HG03139 (cell line): Measurements from ENCODE around the gene SLC49A4.
A peak's percentile ranks its signal among the peaks of the same experiment; 100 is the strongest.

Experiments used
- ATAC-seq: cut with Tn5 transposase; IDR thresholded peaks from one replicate; pipeline ENCODE4 v1.9.1; 2021; ENCODE audit not compliant: unreplicated experiment

The SLC49A4 gene

DNA sequence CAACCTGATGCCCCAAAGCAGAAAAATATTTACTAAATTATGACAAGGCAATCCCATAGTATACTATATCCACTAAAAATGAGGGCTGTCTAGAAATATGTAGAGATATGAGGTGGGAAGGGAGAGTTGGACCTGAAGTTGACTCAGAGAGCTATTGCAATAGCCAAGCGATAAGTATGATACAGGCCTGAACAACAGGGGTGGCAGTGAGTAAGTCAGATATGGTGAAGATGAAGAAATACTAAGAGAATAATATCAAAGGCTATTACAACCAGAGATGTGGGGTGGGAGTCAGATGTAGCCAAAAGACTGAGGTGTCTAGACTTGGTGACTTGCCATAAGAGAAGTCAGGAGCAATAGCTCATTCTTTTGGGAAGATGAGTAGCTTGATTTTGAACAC, 10.4 kb upstream of the SLC49A4 start:
- ATAC-seq = no peak

DNA sequence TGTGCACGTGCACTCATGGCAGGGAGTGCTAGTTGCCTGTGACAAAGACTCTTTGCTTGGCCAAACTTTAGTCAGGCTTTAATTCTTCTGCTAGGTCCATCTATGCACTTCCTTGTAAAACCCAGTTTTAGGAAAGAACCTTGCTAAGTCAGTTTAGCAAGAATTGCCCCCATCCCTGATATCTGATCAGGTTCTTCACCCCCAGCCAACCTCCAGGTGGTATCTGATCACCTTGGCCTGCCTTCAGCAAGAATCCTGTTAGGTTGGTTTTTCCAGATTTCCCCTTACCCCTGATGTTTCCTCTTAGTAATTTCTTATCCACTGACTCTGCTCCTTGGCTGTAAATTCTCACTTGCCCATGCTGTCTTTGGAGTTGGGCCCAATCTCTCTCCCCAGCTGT, 9.6 kb upstream of the SLC49A4 start:
- ATAC-seq = no peak

DNA sequence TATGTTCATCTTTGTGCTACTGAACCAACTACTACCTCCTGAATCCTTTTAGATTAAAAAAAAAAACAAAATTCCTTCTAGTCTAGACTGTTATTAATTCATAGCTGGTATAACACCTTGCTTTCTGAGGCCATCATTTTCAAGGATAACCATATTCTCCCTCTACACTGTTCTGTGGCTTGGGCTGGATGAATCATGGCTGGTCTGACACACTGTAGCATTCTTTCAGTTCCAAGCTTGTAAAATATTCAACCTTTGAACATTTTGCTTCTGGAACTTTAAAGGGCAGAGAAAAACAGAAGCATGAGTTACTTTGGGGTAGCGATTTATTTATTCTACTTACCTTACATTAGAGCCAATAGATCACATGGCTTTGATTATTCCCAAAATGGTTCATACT, 8.8 kb upstream of the SLC49A4 start:
- no peak for ATAC-seq

DNA sequence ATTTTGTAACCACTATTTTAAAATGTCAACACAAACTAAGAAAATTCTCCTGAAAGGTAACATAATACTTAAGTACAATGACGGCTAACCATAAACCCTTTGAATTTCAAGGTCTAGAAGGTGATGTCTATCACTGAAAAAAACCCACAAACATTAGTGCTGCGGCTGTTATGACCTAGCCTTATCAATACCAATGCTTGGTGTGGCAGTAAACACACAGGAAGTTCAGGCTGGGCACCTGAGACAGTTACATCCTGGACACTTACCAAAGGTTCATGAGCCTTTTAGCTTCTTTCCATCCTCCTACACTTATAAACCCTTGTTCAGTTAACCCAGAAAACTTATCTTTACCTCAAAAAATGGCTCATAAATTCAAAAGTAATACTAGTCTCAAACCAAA, 7.0 kb upstream of the SLC49A4 start:
- ATAC-seq = no peak

DNA sequence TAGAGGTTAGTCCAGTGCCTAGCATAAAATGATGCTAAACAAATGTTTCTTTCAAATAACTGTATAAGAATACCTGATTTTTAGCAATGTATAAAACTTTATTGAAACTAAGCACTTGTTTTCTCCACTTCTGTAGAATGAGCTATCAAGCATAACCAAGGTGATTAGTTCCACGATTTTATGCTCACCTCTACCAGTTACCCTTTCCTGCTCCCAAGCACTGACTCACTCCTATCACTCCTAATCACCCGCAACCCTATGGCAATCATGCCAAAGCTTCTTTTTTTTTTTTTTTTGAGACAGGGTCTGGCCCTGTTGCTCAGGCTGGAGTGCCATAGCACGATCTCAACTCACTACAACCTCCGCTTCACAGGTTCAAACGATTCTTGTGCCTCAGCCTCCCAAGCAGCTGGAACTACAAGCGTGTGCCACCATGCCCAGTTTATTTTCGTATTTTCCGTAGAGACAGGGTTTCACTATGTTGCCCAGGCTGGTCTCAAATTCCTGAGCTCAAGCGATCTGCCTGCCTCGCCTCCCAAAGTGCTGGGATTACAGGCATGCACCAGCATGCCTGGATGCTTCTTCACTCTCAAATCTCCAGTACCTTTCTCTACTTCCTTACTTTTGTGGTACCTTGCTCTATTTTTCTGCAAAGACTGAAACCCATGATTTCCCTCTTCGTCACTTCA, 5.1 kb upstream of the SLC49A4 start:
- no peak for ATAC-seq

DNA sequence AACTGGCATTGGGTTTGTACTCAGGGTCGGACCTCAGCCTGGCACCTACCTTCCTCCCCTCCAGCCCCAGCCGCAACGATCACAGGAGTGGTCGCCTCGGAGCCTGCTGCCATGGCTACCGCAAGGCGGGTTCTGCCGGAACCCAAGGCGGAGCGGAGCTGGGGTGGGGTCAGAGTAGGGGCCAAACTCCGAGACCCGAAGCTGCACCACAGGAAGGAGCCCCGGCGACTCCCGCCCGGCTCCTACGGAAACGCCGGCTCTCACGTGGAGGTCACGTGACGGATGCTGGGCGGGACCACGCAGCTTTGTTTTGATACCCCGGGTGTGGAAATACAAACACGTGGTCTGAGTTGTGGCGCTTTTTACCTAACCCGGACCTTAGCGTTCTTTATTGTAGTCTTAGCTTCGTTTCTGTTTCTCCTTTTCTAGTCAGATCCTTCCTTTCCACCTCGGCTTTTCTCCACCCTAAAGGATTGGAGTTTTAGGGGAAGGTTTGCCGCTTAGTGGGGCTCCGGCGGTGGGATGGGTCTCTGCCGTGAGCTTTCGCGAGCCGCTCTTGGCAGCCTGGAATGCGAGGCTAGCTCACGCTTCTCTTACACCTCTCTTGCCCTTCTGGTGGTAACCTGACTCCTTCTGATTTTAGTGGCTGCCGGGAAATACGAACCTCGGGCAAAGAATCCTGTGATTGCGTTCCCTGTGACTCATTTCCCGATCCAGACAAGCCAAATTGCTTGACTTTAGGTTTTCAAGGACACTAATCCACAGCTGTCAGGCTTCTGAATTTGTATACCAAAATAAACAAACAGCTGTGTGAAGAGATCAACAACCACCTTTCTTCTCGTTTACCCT, 1.1 kb upstream of the SLC49A4 start, which contains the start of gene HSPBAP1:
HSPBAP1 (minus strand) TSS at position 264 of the 849 bp plus-strand sequence; CDS start at position 113, 151 bp downstream.
- peak; percentile 56 for ATAC-seq

DNA sequence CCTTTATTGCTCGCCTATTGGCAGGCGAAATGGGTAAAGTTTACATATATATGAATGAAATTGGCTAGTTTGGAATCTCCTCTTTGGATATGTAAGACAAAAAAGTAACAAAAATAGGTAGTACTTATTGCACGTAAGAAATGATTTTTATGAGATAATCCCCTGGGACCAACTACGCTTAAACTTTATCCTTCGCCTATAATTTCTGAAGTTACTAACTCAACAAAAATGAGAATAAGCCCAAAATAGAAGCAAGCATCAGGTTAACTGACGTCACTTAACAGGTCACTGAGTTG, 438 bp upstream of the SLC49A4 start:
- ATAC-seq = no peak

DNA sequence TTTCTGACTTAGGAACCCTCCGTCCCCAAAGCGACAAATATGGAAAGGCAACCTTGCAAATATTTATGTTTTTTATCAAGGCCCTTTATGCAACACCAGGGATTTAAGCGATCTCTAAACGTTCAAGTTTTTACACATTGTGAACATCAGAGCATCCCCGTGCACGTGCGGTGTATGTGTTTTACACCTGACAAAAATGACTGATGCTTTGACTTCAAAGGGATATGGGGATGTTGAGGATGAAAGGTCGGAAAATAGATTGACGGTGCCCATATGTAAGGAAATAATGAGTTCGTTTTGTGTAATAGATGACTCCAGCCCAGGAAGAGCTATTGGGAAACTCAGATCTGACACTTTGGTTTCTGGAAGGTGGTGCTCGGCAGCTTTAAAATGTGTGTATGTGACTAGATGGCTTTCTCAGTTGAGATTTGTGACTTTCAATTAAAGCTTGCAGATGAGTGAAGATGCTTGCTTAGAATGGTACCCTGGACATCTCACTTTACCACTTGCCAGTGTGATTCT, 866 bp downstream of the SLC49A4 start:
- ATAC-seq = no peak

DNA sequence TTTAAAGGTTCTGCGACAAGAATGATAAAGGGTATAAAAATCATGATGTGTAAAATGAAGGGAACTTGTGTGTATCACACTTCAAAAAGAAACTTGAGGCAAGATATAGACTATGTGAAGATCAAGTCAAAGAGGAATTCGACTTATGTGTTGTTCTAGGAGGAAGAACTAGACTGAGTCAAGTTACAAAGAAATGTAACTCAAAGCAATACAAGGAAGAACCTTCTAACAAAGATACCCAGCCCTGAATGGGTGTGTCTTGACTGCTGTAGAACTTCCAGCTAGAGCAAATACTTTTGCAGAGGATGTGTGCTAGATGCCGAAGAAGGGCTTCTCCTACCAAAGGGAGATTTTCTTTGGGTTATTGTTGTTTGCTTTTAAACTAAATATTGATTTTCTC, 2.4 kb downstream of the SLC49A4 start:
- no peak for ATAC-seq

DNA sequence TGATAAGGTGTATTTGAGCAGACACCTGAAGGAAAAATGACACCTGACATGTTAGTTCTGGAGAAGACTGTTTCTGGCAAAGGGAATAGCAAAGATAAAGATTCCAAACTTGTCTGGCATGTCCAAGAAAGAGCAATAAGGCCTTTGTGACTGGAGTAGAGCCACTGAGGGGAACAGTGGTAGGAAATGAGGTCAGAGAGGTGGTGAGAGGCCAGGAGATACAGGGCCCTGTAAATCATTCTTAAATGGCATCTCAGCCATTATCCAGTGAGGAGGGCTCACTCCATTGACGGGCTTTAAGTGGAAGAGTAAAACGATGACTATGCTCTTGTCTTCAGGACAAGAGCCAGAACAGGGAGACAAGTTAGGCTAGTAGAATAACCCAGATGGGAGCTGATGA, 4.5 kb downstream of the SLC49A4 start:
- ATAC-seq = no peak

DNA sequence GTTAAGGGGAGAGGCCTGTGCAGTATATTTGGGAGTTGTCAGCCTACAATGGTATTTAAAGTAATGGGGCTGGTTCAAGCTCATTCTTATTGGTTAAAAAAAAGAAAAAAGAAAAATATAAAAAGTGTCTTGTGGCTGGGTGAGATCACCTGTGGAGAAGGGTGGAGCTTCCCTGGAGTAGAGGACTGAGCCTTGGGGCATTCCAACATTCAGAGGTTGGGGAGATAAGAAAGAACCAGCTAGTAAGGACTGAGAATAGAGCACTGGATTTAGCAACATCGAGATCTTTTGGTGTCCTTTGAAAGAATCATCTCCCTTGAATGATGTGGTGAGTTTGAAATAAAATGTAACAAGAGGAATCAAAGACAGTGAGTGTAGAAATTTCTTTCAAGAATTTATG, 5.2 kb downstream of the SLC49A4 start:
- no peak for ATAC-seq

DNA sequence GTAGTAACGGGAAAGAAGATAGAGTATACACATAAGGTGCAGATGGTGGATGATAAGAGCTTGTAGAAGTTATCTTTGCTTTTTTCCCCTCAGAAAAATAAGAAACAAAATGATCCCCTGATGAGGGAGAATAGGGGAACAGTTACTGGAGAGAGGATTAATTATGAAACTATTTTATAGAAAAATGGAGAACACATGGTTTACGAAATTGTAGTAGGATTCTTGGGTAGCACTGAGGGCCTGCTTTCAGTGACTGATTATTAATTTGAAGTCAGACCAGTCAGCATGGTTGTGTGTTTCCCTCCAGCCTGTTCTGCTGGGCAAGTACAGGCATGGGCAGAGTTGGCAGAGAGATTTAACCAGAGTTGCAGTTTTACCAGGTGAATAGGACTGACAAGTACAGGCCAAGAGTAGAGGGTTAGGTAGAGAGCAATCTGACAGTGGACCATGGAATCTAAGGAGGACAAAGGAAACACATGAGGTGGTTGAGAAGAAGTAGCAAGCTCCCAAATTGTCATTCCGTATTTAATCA, 5.9 kb downstream of the SLC49A4 start:
- ATAC-seq = no peak

DNA sequence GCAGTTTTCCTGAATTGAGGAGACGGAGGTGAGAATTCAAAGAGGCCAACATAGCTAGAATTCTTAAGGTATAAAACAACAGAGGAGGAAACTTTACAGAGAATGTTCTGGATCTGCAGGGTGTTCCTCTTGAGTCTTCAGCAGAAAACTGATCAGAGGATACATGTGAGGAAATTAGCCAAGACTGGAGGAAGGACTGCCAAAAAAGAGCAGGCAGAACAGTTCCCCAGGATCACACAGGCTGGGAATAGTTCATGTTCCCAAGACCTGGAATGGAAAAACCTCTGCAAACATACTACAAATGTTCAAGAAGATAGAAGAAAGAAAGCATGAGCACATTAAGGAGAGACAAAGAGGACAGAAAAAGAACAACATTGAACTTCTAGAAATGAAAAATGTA, 7.5 kb downstream of the SLC49A4 start:
- ATAC-seq = no peak

DNA sequence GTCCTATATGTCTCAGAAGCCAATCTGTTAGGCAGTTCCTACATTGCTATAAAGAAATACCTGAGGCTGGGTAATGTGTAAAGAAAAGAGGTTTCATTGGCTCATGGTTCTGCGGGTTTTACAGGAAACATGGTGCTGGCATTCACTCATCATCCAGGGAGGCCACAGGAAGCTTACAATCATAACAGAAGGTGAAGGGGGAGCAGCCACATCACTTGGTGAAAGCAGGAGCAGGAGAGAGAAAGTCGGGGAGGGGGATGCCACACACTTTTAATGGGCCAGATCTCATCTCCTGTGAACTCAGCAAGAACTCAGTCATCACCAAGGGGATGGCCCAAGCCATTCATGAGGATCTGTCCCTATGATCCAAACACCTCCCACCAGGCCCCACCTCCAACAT, 9.1 kb downstream of the SLC49A4 start:
- no peak for ATAC-seq

DNA sequence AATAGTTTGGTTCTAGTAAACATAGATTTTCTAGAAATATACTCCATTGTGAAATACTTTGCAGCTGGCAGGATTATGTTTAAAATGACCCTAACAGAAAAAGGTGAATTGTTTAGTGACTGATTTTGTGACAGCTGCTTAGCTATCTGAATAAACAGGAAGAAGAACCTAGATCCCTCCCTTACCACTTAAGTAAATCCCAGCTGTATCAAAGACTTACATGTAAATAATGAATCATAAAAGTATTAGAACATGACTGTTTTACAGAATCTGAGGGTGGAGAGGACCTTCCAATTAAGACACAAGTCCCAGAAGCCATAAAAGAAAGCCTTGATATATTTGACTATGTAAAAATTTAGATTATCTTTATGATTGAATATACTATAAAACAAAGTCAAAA, 15.9 kb downstream of the SLC49A4 start:
- no peak for ATAC-seq

DNA sequence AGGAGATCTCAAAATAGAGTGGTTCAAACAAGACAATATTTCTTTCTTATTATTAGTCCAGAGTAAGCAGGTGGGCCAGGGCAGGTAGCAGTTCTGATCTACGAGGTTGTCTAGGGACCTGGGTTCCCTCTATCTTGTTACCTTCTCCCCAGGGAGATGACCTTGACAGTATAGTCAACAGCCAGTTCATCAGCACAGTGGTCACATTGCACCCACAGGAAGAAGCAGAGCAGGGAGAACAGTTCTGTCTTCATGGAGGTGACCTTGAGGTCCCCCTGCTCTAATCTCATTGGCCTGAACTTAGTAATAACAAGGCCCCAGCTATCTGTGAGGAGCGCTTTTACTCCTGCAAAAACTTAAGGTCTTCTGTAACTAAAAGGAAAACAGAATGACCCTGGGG, 21.7 kb downstream of the SLC49A4 start:
- ATAC-seq = no peak

DNA sequence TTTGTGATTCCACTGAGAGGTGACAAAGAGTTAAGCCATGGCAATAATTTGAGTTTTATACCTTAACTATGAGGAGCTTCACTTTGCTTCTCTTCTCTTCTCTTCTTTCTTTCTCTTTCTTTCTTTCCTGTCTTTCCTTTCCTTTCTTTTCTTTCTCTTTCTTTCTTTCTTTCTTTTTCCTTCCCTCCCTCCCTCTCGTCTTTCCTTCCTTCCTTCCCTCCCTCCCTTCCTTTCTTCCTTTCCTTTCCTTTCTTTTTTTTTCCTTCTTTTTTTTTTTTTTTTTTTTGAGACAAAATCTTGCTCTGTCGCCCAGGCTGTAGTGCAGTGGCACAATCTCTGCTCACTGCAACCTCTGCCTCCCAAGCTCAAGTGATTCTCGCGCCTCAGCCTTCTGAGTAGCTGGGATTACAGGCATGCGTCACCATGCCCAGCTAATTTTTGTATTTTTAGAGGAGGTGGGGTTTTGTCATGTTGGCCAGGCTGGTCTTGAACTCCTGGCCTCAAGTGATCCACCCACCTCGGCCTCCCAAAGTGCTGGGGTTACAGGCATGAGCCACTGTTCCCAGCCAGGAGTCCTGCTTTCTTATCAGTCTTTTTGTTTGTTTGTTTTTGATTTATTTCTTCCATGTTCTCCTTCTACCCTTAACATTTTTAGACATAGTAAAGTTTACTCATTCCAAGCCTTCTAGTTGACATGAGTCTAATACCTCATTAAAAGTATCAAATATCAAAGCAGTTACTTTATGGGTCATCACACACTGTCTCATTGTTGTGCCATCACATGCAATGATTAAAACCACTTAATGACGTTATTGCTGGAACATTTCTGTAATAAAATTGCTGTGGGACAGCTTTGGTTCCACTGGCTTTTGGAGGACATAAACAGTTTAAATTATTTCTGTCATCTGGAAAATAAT, 29.9 kb downstream of the SLC49A4 start:
- ATAC-seq = no peak

DNA sequence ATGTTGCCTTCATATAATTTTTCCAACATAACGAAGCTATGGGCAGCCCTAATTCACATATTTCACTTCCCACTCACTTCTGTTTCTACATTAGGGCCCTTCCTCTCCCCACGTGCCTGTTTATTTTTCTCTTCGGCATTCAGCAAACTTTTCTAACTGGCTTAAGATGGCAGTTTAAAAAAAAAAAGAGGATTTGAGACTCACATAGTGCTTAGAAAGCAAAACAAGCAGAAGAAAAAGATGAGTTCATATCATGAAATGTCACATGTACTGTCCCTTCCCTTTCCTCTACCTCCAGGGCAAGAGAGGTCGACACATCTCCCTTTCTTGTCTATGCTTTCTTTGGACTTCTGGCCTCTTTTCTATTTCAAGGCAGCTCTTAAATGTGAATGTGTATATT, 30.6 kb downstream of the SLC49A4 start:
- no peak for ATAC-seq

DNA sequence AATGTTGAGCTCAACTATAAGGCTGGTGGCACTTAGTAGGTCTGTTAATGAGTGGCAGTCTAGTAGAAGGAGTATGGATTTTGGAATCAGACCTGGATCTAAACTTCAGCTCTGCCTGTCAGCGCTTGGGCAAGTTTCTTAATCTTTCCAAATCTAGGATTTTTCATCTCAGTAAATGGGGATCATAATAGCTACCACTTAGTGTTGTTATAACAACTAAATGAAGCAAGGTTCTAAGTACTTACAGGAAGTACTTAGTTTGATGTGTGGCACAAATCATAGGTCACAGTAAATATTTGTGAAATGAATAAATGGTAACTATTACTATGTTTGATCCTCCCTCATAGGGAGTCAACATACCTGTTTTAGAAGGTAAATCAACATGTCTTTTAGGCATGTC, 31.4 kb downstream of the SLC49A4 start:
- no peak for ATAC-seq

DNA sequence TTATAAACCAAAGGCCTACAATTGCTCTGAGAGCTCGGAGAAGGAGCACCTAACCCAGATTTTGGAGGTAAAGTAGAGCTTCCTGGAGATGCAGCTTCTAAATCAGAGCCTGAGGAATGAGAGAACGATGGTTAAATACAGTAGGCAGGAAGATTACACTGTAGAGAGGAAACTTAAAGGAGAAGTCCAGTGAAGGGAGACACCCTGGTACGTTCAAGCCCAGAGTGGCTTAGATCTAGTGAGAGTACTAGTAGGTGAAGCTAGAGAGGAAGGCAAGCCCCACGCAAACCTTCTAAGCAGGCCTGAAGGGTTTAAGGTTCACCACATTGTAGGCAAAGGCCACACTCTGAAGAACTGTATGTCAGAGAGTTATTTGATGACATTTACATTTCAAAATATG, 33.4 kb downstream of the SLC49A4 start:
- no peak for ATAC-seq

DNA sequence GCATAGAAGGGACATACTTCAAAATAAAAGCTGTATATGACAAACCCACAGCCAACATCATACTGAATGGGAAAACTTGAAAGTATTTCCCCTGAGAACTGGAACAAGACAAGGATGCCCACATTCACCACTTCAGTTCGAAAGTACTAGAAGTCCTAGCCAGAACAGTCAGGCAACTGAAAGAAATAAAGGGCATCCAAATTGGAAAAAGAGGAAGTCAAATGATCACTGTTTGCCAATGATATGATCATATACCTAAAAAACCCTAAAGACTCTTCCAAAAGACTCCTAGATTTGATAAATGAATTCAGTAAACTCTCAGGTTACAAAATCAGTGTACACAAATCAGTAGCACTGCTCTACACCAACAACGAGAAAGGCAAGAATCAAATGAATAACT, 40.7 kb downstream of the SLC49A4 start:
- ATAC-seq = no peak
